DOHH2 (cell line): ENCODE measurements around the gene SEPTIN5.
"Not testable (repeated sequence)": the region's sequence is repeated elsewhere in the genome, so short reads cannot be mapped to it uniquely, and the experiment has no call there.

Source experiments
- H3F3A ChIP-seq: fragments of 200-600 bp; sonication (generic), shearing (Covaris generic); 2 replicates; pipeline ENCODE4 v1.6.0; 2016; ENCODE audit warnings: antibody characterized with exemption, mild to moderate bottlenecking; ENCODE audit not compliant: control insufficient read depth, insufficient read depth
- H3K27ac ChIP-seq: fragments of 200-600 bp; sonication (generic); 2 replicates; pipeline ENCODE4 v1.5.1; 2014; ENCODE audit warnings: low read depth, mild to moderate bottlenecking, low read length, moderate library complexity
- H3K27me3 ChIP-seq: fragments of 200-600 bp; sonication (generic); 2 replicates; pipeline ENCODE4 v1.6.1; 2014; ENCODE audit warnings: mild to moderate bottlenecking, low read length, mixed read lengths; ENCODE audit not compliant: control insufficient read depth
- H3K36me3 ChIP-seq: fragments of 200-600 bp; sonication (generic); 2 replicates; pipeline ENCODE4 v1.6.1; 2014; ENCODE audit warnings: mild to moderate bottlenecking, low read length, moderate library complexity, mixed read lengths; ENCODE audit not compliant: control insufficient read depth
- H3K4me1 ChIP-seq: fragments of 200-600 bp; sonication (generic); 2 replicates; pipeline ENCODE4 v1.6.1; 2014; ENCODE audit warnings: mild to moderate bottlenecking, low read length, mixed read lengths; ENCODE audit not compliant: control insufficient read depth
- H3K4me2 ChIP-seq: fragments of 200-600 bp; sonication (generic); 2 replicates; pipeline ENCODE4 v1.6.0; 2014; ENCODE audit warnings: mild to moderate bottlenecking, low read length, moderate library complexity
- H3K4me3 ChIP-seq: fragments of 200-600 bp; sonication (generic); 2 replicates; pipeline ENCODE4 v1.5.1; 2014; ENCODE audit warnings: mild to moderate bottlenecking, low read length, mixed read lengths
- H3K79me2 ChIP-seq: fragments of 200-600 bp; sonication (generic); 2 replicates; pipeline ENCODE4 v1.6.1; 2014; ENCODE audit warnings: mild to moderate bottlenecking, low read length, mixed read lengths; ENCODE audit not compliant: control insufficient read depth
- H3K9me2 ChIP-seq: fragments of 200-600 bp; sonication (generic); replicated peaks from 2 replicates; pipeline ENCODE4 v1.6.1; 2014; ENCODE audit warnings: mild to moderate bottlenecking, low read length, mixed read lengths; ENCODE audit not compliant: control insufficient read depth
- H3K9me3 ChIP-seq: fragments of 200-600 bp; sonication (generic); 2 replicates; pipeline ENCODE4 v1.6.1; 2014; ENCODE audit warnings: antibody characterized with exemption, low read length, mixed read lengths; ENCODE audit not compliant: control insufficient read depth, insufficient read depth
- H4K20me1 ChIP-seq: fragments of 200-600 bp; sonication (generic); 2 replicates; pipeline ENCODE4 v1.6.0; 2014; ENCODE audit warnings: low read depth, mild to moderate bottlenecking, antibody characterized with exemption, low read length, moderate library complexity; ENCODE audit not compliant: control insufficient read depth, insufficient read depth
- EZH2phosphoT487 ChIP-seq: fragments of 200-600 bp; sonication (generic); IDR thresholded peaks from 2 replicates; pipeline ENCODE4 v1.6.1; 2017; ENCODE audit warnings: borderline replicate concordance, mild to moderate bottlenecking, antibody characterized with exemption, low read length, moderate library complexity, mixed read lengths
- TF ChIP-seq, protein P1 (sequence below): fragments of 200-600 bp; sonication (generic); IDR thresholded peaks from one replicate; pipeline ENCODE4 v1.5.1; 2014; ENCODE audit warnings: antibody characterized with exemption, mild to moderate bottlenecking, low read depth, low read length; ENCODE audit not compliant: poor library complexity, severe bottlenecking

Gene SEPTIN5

DNA sequence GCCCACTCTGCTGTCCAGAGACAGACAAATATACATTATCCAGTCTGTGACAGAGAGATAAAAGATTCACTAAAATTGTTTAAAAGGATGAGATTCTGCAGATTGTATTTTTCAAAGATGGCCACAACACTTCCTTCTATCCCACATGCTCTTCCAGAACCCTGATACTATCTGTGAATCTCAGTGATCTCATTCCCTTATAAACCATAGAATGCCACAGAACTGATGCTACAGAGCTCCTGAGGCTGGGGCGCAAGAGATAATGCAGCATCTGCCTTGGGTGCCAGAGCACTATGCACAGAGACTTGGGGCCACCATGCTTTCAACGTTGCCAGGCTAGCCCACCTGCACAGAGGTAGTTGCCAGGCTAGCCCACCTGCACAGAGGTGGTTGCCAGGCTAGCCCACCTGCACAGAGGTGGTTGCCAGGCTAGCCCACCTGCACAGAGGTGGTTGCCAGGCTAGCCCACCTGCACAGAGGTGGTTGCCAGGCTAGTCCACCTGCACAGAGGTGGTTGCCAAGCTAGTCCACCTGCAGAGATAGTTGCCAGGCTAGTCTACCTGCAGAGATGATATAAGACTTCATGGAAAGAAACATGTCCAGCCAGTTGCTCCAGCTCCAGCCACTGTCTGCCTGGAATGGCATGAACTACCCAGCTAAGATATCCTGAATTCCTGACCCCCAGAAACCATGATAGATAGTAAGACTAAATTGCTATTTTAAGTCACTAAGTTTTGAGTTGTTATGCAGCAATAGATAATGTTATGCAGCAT lies 17.6 kb upstream of the SEPTIN5 start:
- H3K9me2 ChIP-seq = no peaks in the 10 kb centered on the region
- no peaks in the 10 kb centered on the region for H3K4me1 ChIP-seq
- H4K20me1 ChIP-seq = no peaks in the 10 kb centered on the region
- TF ChIP-seq, protein P1, sequence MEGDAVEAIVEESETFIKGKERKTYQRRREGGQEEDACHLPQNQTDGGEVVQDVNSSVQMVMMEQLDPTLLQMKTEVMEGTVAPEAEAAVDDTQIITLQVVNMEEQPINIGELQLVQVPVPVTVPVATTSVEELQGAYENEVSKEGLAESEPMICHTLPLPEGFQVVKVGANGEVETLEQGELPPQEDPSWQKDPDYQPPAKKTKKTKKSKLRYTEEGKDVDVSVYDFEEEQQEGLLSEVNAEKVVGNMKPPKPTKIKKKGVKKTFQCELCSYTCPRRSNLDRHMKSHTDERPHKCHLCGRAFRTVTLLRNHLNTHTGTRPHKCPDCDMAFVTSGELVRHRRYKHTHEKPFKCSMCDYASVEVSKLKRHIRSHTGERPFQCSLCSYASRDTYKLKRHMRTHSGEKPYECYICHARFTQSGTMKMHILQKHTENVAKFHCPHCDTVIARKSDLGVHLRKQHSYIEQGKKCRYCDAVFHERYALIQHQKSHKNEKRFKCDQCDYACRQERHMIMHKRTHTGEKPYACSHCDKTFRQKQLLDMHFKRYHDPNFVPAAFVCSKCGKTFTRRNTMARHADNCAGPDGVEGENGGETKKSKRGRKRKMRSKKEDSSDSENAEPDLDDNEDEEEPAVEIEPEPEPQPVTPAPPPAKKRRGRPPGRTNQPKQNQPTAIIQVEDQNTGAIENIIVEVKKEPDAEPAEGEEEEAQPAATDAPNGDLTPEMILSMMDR = no peak
- no peak for TF ChIP-seq EZH2phosphoT487
- H3K4me3 ChIP-seq = no peak overlapping the region
- H3K27ac ChIP-seq = no peak overlapping the region
- no peak overlapping the region for H3K4me2 ChIP-seq
- no peaks in the 10 kb centered on the region for H3K9me3 ChIP-seq
- H3K79me2 ChIP-seq = no peaks in the 10 kb centered on the region
- no peaks in the 10 kb centered on the region for H3K36me3 ChIP-seq
- H3K27me3 ChIP-seq = no peaks in the 10 kb centered on the region
- no peaks in the 10 kb centered on the region for H3F3A ChIP-seq

DNA sequence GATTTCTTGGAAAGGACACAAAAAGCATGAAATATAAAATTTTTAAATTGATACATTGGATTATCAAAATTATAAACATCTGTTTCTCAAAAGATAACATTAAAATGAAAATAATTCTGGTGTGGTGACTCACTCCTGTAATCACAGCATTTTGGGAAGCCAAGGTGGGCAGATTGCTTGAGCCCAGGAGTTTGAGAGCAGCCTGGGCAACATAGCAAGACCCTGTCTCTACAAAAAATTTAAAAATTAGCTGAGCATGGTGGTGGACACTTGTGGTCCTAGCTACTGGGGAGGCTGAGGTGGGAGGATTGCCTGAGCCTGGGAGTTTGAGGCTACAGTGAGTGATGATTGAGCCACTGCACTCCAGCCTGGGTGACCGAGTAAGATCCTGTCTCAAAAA lies 16.4 kb upstream of the SEPTIN5 start:
- H3K27me3 ChIP-seq, H3K4me3 ChIP-seq, H3K4me2 ChIP-seq, H3K79me2 ChIP-seq, H4K20me1 ChIP-seq, H3K9me2 ChIP-seq, H3K9me3 ChIP-seq, H3K27ac ChIP-seq, H3K4me1 ChIP-seq, H3F3A ChIP-seq, H3K36me3 ChIP-seq: not testable (repeated sequence)

- H3K4me2 ChIP-seq = no peak overlapping the region
- H4K20me1 ChIP-seq = no peaks in the 10 kb centered on the region
- TF ChIP-seq, protein P1 = no peak
- TF ChIP-seq EZH2phosphoT487 = no peak
- no peaks in the 10 kb centered on the region for H3K27me3 ChIP-seq
- no peaks in the 10 kb centered on the region for H3K36me3 ChIP-seq
- no peaks in the 10 kb centered on the region for H3K4me1 ChIP-seq
- no peaks in the 10 kb centered on the region for H3K9me2 ChIP-seq
- no peak overlapping the region for H3K27ac ChIP-seq
- no peaks in the 10 kb centered on the region for H3K79me2 ChIP-seq
- no peaks in the 10 kb centered on the region for H3K9me3 ChIP-seq
- H3F3A ChIP-seq = no peaks in the 10 kb centered on the region
- no peak overlapping the region for H3K4me3 ChIP-seq
Measured at GRCh38 chr22:19700790-19701419, 13.4 kb upstream of the SEPTIN5 start.

GRCh38 chr22:19701420-19702145 lies 12.7 kb upstream of the SEPTIN5 start:
- Histone ChIP-seq H3K9me3 (no peaks in the 10 kb centered on the region), H4K20me1 (no peaks in the 10 kb centered on the region), H3K27me3 (no peaks in the 10 kb centered on the region), H3K4me1 (no peaks in the 10 kb centered on the region), H3K4me3 (no peak overlapping the region), H3K36me3 (no peaks in the 10 kb centered on the region), H3K79me2 (no peaks in the 10 kb centered on the region), H3K4me2 (no peak overlapping the region), H3F3A (no peaks in the 10 kb centered on the region), H3K27ac (no peak overlapping the region), H3K9me2 (no peaks in the 10 kb centered on the region)
- TF ChIP-seq, protein P1 = no peak
- no peak for TF ChIP-seq EZH2phosphoT487
